ENCODE measurements around the gene PPY.
A peak's percentile ranks its signal among the peaks of the same experiment; 100 is the strongest.
"Not testable (repeated sequence)": the region's sequence is repeated elsewhere in the genome, so short reads cannot be mapped to it uniquely, and the experiment has no call there.

Gene PPY

DNA sequence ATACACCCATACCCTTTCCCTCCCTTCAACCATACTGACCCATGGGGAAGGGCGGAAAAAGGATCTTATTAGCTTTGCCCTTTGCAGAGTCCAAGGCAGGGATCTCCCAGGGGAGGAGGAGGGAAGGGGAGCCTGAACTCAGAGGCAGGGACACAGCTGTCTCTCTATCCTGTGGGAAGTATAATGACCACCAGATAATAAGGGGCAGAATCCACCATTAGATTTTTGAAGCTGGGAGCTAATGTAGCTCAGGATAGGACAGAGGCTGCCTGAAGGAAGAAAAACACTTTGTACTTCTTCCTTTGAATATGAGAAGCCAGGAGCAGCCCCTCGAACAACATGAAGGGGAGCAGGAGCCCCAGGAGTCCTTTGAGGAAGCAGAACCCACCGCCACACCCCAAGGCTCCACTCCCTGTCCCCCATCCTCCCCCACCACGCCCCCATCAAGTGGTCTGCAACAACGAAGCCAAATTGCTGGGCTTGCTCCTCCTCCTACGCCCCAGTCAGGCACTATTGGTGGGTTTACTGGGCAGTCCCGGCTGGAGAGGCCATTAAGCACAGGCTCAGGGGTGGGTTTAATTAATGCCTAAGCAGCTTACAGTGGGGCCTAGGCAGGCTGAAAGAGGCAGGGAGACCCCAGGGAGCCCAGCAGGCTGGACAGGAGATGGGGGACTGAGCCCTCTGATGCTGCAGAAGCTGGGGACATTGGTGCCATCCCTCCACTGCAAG is 40.3 kb downstream of the PPY start:
- DNase-seq: no peak

- DNase-seq: no peak
Observed at GRCh38 chr17:43900858-43901754, 41.2 kb downstream of the PPY start.

DNA sequence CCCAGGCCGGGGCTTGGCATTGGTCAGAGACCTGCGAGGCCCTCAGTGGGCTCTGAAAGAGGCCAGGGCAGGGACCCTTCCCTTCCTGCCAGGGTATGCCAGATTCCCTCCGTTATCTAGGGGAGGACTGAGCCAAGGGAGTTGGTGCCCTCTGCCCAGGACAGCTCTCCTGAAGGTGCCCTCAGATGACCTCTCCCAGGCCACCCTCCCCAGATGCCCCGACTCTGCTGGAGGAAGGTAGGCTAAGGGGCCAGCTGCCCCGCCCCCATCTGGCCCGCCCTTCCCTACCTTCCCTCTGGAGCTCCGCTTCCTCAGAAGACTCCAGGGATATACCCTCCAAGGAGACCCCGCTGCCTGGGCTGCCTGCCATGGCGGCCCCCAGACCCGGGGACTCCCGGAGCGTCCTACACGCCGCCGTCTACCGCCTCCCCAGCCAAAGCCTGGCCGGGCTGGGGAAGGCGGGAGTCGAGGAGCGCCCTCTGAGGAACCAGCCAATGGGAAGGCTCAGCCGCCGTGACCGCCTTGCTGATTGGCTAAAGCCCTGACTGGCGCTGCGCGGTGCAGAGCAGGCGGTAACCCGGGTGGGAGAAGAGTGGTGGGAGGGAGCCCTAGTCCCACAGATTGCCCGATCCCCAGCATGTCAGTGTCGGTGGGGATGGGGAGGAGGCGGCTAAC is 42.0 kb downstream of the PPY start:
- peak; percentile 70 for DNase-seq

DNA sequence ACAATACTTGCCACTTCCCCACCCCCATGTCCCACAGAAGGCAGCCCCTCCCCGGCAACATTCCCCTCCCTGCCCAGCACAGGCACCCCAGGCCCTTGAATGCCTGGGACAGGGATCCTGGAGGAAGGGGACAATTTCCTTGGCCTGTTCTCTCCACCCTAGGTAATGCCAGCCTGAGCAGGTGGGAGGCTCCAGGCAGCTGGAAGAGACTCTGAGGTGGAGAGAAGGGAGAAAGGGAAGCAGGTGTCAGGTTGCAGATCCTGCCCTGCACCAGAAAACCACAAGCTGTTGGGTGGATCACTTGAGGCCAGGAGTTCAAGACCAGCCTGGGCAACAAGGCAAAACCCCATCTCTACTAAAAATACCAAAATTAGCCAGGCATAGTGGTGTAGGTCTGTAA is 43.8 kb downstream of the PPY start:
- no peak for DNase-seq

DNA sequence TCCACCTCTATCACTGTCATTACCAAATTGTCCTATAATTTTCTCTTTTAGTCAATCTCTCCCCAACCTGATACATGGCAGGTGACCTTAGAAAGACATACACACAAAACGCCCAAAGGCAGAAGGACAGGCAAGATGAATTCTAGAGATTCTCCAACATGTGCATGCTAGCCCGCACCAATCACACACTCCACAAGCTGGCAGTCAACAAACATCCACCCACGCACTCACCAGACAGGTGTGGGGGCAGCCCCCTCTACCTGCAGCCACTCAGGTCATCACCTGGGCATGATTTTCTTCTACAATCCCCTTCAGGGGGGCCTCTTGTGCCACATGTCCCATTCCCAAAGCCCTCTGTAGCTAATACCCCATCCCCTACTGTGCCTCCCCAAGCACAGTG is 44.4 kb downstream of the PPY start:
- DNase-seq: no peak

DNA sequence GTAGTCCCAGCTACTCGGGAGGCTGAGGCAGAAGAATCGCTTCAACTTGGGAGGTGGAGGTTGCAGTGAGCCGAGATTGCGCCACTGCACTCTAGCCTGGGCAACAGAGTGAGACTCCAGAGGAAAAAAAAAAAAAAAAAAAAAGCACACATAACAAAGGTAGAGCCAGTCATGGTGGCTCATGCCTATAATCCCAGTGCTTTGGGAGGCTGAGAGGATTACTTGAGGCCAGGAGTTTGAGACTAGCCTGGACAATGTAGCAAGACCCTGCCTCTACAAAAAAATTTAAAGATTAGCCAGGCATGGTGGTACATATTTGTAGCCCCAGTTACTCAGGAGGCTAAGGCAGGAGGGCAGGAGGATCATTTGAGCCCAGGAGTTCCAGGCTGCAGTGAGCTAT is 47.8 kb downstream of the PPY start:
- not testable (repeated sequence) for DNase-seq

- DNase-seq: no peak
Observed at GRCh38 chr17:43892647-43892952, 49.7 kb downstream of the PPY start.

GRCh38 chr17:43891851-43892646 is 50.2 kb downstream of the PPY start:
- DNase-seq: no peak

Measured in HCEC 1CT (cell line).